ENCODE measurements around the gene PLSCR2.
"Not testable (repeated sequence)": the region's sequence is repeated elsewhere in the genome, so short reads cannot be mapped to it uniquely, and the experiment has no call there.

PLSCR2 gene

DNA sequence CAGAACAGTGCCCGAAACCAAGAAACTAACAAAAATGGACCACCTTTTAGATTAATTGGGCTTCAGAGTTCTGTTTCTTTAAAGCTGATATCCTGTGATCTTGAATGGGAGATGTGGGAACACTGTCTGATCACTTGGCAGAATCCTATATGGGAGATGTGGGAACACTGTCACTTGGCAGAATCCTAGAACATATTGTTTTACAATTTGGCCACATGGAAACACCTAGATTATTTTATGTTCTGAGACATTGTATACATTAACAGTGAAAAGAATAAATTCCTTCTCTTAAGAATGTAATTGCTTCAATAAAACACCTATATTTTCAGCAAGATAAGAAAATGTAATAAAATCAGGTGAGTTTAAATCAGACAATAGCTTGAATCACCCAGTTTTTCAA is 30.3 kb upstream of the PLSCR2 start:
- Histone ChIP-seq H3K4me3 (ENCODE audit: low read depth, low read length) (no peak overlapping the region), H3K4me1 (no peaks in the 10 kb centered on the region), H3K9me3 (peaks cover 5% of the 10 kb centered on the region), H3K27me3 (no peaks in the 10 kb centered on the region), H3K36me3 (no peaks in the 10 kb centered on the region)
- TF ChIP-seq, protein P1, sequence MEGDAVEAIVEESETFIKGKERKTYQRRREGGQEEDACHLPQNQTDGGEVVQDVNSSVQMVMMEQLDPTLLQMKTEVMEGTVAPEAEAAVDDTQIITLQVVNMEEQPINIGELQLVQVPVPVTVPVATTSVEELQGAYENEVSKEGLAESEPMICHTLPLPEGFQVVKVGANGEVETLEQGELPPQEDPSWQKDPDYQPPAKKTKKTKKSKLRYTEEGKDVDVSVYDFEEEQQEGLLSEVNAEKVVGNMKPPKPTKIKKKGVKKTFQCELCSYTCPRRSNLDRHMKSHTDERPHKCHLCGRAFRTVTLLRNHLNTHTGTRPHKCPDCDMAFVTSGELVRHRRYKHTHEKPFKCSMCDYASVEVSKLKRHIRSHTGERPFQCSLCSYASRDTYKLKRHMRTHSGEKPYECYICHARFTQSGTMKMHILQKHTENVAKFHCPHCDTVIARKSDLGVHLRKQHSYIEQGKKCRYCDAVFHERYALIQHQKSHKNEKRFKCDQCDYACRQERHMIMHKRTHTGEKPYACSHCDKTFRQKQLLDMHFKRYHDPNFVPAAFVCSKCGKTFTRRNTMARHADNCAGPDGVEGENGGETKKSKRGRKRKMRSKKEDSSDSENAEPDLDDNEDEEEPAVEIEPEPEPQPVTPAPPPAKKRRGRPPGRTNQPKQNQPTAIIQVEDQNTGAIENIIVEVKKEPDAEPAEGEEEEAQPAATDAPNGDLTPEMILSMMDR (IDR thresholded peaks at IDR 0.05; ENCODE audit: low read depth, low read length): no peak
- no peak for DNase-seq

DNA sequence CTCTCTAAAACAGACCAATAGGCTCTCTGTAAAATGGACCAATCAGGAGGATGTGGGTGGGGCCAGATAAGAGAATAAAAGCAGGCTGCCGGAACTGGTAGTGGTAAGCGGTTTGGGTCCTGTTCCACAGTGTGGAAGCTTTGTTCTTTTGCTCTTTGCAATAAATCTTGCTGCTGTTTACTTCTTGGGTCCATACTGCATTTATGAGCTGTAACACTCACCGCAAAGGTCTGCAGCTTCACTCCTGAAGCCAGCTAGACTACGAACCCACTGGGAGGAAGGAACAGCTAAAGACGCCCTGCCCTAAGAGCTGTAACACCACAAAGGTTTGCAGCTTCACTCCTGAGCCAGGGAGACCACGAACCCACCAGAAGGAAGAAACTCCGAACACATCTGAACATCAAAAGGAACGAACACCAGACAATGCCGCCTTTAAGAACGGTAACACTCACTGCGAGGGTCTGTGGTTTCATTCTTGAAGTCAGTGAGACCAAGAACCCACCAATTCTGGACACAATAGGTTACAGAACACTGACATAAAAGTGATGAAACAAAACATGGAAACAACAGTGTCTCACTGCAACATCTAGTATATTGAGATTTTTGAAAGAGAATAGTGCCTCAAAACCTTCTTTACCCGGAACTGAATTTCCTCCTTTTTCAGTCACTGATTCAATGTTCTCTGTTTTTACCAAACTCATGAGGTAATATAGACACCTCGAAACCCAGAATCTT is 28.8 kb upstream of the PLSCR2 start:
- TF ChIP-seq, protein P1 (IDR thresholded peaks at IDR 0.05; ENCODE audit: low read depth, low read length): no peak
- no peak overlapping the region for H3K4me3 ChIP-seq (ENCODE audit: low read depth, low read length)
- H3K4me1 ChIP-seq: no peaks in the 10 kb centered on the region
- H3K36me3 ChIP-seq: no peaks in the 10 kb centered on the region
- no peaks in the 10 kb centered on the region for H3K27me3 ChIP-seq
- DNase-seq: no peak
- H3K9me3 ChIP-seq: peaks cover 5% of the 10 kb centered on the region

DNA sequence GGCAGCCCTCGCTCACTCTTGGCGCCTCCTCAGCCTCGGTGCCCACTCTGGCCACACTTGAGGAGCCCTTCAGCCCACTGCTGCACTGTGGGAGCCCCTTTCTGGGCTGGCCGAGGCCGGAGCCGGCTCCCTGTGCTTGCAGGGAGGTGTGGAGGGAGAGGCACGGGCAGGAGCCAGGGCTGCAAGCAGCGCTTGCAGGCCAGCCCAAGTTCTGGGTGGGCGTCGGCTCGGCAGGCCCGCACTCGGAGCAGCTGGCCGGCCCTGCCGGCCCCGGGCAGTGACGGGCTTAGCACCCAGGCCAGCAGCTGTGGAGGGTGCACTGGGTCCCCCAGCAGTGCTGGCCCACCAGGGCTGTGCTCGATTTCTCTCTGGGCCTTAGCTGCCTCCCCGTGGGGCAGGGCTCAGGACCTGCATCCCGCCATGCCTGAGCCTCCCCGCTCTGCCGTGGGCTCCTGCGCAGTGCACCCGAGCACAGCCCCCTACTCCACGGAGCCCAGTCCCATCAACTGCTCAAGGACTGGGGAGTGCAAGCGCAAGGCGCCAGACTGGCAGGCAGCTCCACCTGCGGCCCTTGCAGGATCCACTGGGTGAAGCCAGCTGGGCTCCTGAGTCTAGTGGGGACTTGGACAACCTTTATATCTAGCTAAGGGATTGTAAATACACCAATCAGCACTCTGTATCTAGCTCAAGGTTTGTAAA is 27.9 kb upstream of the PLSCR2 start:
- H3K27me3 ChIP-seq; H3K4me1 ChIP-seq; DNase-seq; H3K36me3 ChIP-seq; H3K9me3 ChIP-seq; H3K4me3 ChIP-seq (ENCODE audit: low read depth, low read length): not testable (repeated sequence)

DNA sequence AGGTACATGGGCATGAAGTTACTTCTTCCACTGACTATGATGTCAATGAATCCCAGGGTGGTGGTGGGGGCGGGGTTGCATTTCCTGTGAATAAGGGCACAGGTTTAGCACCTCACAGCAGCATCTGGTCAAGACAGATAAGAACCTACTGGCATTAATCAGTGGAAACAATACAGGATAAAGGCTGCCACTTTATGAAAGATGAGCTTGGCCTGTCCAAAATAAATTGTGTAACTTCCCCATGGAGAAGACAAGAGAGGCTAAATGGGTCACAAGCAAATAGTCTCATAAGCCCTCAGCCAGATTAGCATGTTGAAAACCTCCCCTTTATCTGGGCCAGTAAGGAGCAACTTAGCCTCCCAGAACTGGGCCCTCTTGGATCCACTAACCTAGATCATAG is 27.4 kb upstream of the PLSCR2 start:
- no peaks in the 10 kb centered on the region for H3K27me3 ChIP-seq
- no peaks in the 10 kb centered on the region for H3K4me1 ChIP-seq
- no peak overlapping the region for H3K4me3 ChIP-seq (ENCODE audit: low read depth, low read length)
- H3K36me3 ChIP-seq: no peaks in the 10 kb centered on the region
- TF ChIP-seq, protein P1 (IDR thresholded peaks at IDR 0.05; ENCODE audit: low read depth, low read length): no peak
- DNase-seq: no peak
- H3K9me3 ChIP-seq: peaks cover 5% of the 10 kb centered on the region

DNA sequence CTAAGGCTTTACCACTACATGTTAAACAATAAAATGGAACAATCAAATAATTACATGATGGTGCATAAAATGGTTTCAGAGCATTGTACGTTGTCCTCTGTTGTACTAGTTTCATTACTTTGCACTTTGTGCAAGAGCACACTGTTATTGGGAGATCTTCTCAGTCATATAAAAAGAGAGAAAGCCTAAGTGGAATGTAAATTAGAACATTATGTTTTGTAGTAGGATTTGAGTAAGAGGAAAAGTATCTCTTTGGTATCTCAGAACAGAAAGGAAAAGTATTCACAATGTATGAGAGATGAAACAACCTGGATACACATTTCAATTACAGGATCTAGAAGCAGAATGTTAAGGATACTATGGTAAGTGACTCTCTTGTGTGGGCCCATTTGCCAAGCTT is 26.9 kb upstream of the PLSCR2 start:
- TF ChIP-seq, protein P1 (IDR thresholded peaks at IDR 0.05; ENCODE audit: low read depth, low read length): no peak
- Histone ChIP-seq H3K36me3 (no peaks in the 10 kb centered on the region), H3K4me1 (no peaks in the 10 kb centered on the region), H3K9me3 (peaks cover 5% of the 10 kb centered on the region), H3K4me3 (ENCODE audit: low read depth, low read length) (no peak overlapping the region), H3K27me3 (no peaks in the 10 kb centered on the region)
- no peak for DNase-seq

DNA sequence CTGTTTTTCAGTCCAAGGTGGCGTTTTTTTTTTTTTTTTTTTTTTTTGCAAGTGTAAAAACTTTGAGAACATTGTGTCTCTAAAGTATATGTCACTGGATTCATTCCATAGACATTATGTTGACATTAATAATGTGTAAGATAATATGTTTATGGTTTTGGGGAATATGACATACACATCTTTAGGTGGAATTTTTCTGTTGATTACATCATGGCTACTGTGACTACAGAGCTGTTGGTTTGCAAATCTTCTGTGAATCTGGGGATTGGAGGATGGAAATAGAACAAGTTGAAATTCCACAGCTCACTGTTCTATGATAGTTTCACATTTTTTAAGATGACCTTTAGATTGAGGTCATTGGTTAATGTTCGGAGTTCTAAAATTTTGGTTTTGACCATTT is 24.4 kb upstream of the PLSCR2 start:
- H3K4me3 ChIP-seq (ENCODE audit: low read depth, low read length): no peak overlapping the region
- H3K27me3 ChIP-seq: no peaks in the 10 kb centered on the region
- no peaks in the 10 kb centered on the region for H3K36me3 ChIP-seq
- TF ChIP-seq, protein P1 (IDR thresholded peaks at IDR 0.05; ENCODE audit: low read depth, low read length): no peak
- no peak for DNase-seq
- H3K9me3 ChIP-seq: peaks cover 5% of the 10 kb centered on the region
- H3K4me1 ChIP-seq: no peaks in the 10 kb centered on the region
